GM12878 (cell line): Measurements from ENCODE around the gene PPARD. TPM values are rescaled to one million over a fixed set of nuclear protein-coding genes. Genes with fewer than 3 reads are reported as not detected.

ENCODE experiments used
- CBFB ChIP-seq: IDR thresholded peaks from 2 replicates; pipeline ENCODE4 v1.6.1; 2016; ENCODE audit warnings: antibody characterized with exemption, low read depth
- DPF2 ChIP-seq: fragments of 450-650 bp; IDR thresholded peaks from 2 replicates; pipeline ENCODE4 v1.6.1; 2017; ENCODE audit warnings: mild to moderate bottlenecking
- EED ChIP-seq: sonication (generic); IDR thresholded peaks from 2 replicates; pipeline ENCODE4 v1.6.1; 2016; ENCODE audit warnings: antibody characterized with exemption, low read depth
- HCFC1 ChIP-seq: fragments of 150-350 bp; IDR thresholded peaks from 2 replicates; pipeline ENCODE4 v1.6.1; 2014; ENCODE audit warnings: low read length
- IKZF1 ChIP-seq: fragments of 450-650 bp; conservative IDR thresholded peaks from 2 replicates; pipeline ENCODE4 v1.6.1; 2017; ENCODE audit warnings: antibody characterized with exemption, mild to moderate bottlenecking
- IKZF2 ChIP-seq, 2 experiments: fragments of 450-650 bp; IDR thresholded peaks; 2 replicates each; pipeline ENCODE4 v1.6.1; 2017; ENCODE audit warnings: mild to moderate bottlenecking in 2 of 2, moderate library complexity in 2 of 2
- POLR2AphosphoS5 ChIP-seq: IDR thresholded peaks from 2 replicates; pipeline ENCODE4 v1.6.1; 2011; ENCODE audit warnings: mild to moderate bottlenecking, low read length, inconsistent platforms
- SMARCA5 ChIP-seq: fragments of 450-650 bp; IDR thresholded peaks from 2 replicates; pipeline ENCODE4 v1.6.1; 2017; ENCODE audit warnings: mild to moderate bottlenecking
- SRF ChIP-seq, 2 experiments: IDR thresholded peaks; 2 replicates each; pipeline ENCODE4 v1.6.1; 2011; ENCODE audit warnings: low read depth in 2 of 2, low read length in 2 of 2, mild to moderate bottlenecking in 1 of 2, moderate library complexity in 1 of 2
- TAF1 ChIP-seq: IDR thresholded peaks from 2 replicates; pipeline ENCODE4 v1.6.1; 2011; ENCODE audit warnings: mild to moderate bottlenecking, low read depth, low read length, borderline replicate concordance
- ZNF622 ChIP-seq: fragments of 450-650 bp; IDR thresholded peaks from 2 replicates; pipeline ENCODE4 v1.6.1; 2017; ENCODE audit warnings: mild to moderate bottlenecking, inconsistent platforms
- polyA plus RNA-seq, 11 experiments: library from polyadenylated mRNA; depleted of rRNA in 4 of 11; unstranded in 6 of 11; stranded (reverse) in 5 of 11; fragments of >200 nt; fragmentation: Nextera tagmentation in 4 of 11; fragmentation: Illumina TruSeq in 1 of 11; extraction: Ambion mirVana in 4 of 11; extraction: Trizol in 1 of 11; gene quantifications; 1 replicate in 1 of 11; 2 replicates in 10 of 11; pipeline versions ENCODE4 v1.2.1 to v1.2.3, GENCODE V29; 2011 to 2016; ENCODE audit warnings: inconsistent platforms in 2 of 11, missing spikeins in 2 of 11, low read depth in 1 of 11
- total RNA-seq, 4 experiments: library from RNA; depleted of rRNA in 3 of 4; stranded (reverse); fragments of >200 nt in 3 of 4; fragmentation: Illumina TruSeq in 1 of 4; extraction: Trizol in 1 of 4; gene quantifications; 2 replicates each; pipeline versions ENCODE4 v1.2.1 to v1.2.3, GENCODE V29; 2013 to 2021
- TF ChIP-seq, protein P1 (sequence below): IDR thresholded peaks from 2 replicates; pipeline ENCODE4 v1.6.1; 2012; ENCODE audit warnings: improper control_type of control experiment, low read depth, low read length; ENCODE audit not compliant: insufficient replicate concordance
- TF ChIP-seq, protein P2 (sequence below): fragments of 450-650 bp; IDR thresholded peaks from 2 replicates; pipeline ENCODE4 v1.6.1; 2017; ENCODE audit warnings: mild to moderate bottlenecking, moderate library complexity
- TF ChIP-seq, protein P3 (sequence below): fragments of 450-650 bp; IDR thresholded peaks from 2 replicates; pipeline ENCODE4 v1.6.1; 2014; ENCODE audit warnings: mild to moderate bottlenecking
- TF ChIP-seq, protein P4 (sequence below): IDR thresholded peaks from 2 replicates; pipeline ENCODE4 v1.6.1; 2012; ENCODE audit warnings: low read depth, low read length, improper control_type of control experiment
- TF ChIP-seq, protein P5 (sequence below): IDR thresholded peaks from 2 replicates; pipeline ENCODE4 v1.6.1; 2011; ENCODE audit warnings: low read depth, mild to moderate bottlenecking, low read length, moderate library complexity, borderline replicate concordance; ENCODE audit errors: extremely low read depth

PPARD gene
- total and polyA plus RNA-seq, 10 of the 15 experiments (the other 5 are each of a cell fraction or from before 2014, with no cell fraction given): 0.05 to 12.6 (median 6.7) TPM

DNA sequence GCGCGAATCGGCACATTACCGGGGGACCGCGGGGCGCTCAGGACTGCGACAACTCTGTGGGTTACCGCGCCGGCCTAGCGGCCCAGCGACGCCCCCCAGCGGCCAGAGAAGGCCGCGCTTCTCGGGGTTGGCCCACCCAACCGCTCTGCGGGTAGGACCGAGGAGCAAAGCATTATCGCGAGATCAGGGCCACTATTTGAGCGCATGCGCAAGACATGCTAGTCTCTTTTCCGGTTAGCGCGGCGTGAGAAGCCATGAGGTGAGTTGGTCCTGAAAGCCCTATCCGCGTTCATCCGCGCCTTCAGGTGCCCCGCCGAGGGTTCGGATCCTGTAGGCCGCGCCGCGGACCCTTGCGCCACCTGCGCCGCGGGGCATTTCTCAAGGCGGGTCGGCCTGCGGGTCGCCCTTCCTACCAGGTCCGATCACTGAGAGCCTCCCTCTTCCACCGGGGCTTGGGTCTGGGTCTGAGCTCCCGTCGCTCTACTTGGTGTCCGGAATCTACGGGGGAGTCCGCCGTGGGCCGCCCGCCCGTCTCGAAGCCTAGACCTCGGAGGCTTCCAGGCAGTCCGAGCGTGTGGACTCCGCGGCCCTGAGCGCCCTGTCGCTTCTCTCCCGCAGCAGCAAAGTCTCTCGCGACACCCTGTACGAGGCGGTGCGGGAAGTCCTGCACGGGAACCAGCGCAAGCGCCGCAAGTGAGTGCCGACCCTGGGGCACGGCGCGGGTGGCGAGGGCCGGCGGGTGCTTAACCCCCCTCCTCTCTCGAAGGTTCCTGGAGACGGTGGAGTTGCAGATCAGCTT is 126.0 kb downstream of the PPARD start, which contains the start of gene RPL10A (continued):
- TF ChIP-seq, protein P1, sequence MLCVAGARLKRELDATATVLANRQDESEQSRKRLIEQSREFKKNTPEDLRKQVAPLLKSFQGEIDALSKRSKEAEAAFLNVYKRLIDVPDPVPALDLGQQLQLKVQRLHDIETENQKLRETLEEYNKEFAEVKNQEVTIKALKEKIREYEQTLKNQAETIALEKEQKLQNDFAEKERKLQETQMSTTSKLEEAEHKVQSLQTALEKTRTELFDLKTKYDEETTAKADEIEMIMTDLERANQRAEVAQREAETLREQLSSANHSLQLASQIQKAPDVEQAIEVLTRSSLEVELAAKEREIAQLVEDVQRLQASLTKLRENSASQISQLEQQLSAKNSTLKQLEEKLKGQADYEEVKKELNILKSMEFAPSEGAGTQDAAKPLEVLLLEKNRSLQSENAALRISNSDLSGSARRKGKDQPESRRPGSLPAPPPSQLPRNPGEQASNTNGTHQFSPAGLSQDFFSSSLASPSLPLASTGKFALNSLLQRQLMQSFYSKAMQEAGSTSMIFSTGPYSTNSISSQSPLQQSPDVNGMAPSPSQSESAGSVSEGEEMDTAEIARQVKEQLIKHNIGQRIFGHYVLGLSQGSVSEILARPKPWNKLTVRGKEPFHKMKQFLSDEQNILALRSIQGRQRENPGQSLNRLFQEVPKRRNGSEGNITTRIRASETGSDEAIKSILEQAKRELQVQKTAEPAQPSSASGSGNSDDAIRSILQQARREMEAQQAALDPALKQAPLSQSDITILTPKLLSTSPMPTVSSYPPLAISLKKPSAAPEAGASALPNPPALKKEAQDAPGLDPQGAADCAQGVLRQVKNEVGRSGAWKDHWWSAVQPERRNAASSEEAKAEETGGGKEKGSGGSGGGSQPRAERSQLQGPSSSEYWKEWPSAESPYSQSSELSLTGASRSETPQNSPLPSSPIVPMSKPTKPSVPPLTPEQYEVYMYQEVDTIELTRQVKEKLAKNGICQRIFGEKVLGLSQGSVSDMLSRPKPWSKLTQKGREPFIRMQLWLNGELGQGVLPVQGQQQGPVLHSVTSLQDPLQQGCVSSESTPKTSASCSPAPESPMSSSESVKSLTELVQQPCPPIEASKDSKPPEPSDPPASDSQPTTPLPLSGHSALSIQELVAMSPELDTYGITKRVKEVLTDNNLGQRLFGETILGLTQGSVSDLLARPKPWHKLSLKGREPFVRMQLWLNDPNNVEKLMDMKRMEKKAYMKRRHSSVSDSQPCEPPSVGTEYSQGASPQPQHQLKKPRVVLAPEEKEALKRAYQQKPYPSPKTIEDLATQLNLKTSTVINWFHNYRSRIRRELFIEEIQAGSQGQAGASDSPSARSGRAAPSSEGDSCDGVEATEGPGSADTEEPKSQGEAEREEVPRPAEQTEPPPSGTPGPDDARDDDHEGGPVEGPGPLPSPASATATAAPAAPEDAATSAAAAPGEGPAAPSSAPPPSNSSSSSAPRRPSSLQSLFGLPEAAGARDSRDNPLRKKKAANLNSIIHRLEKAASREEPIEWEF: no peak
- TF ChIP-seq SRF (IDR thresholded peaks at IDR 0.05; ENCODE audit: low read depth in 2 of 2, low read length in 2 of 2): 0 out of 4 replicates have a peak, but pooled peaks of 1 of the 2 experiments have one; percentile 4
- TF ChIP-seq, protein P2, sequence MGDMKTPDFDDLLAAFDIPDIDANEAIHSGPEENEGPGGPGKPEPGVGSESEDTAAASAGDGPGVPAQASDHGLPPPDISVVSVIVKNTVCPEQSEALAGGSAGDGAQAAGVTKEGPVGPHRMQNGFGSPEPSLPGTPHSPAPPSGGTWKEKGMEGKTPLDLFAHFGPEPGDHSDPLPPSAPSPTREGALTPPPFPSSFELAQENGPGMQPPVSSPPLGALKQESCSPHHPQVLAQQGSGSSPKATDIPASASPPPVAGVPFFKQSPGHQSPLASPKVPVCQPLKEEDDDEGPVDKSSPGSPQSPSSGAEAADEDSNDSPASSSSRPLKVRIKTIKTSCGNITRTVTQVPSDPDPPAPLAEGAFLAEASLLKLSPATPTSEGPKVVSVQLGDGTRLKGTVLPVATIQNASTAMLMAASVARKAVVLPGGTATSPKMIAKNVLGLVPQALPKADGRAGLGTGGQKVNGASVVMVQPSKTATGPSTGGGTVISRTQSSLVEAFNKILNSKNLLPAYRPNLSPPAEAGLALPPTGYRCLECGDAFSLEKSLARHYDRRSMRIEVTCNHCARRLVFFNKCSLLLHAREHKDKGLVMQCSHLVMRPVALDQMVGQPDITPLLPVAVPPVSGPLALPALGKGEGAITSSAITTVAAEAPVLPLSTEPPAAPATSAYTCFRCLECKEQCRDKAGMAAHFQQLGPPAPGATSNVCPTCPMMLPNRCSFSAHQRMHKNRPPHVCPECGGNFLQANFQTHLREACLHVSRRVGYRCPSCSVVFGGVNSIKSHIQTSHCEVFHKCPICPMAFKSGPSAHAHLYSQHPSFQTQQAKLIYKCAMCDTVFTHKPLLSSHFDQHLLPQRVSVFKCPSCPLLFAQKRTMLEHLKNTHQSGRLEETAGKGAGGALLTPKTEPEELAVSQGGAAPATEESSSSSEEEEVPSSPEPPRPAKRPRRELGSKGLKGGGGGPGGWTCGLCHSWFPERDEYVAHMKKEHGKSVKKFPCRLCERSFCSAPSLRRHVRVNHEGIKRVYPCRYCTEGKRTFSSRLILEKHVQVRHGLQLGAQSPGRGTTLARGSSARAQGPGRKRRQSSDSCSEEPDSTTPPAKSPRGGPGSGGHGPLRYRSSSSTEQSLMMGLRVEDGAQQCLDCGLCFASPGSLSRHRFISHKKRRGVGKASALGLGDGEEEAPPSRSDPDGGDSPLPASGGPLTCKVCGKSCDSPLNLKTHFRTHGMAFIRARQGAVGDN: peak; percentile 91
- TF ChIP-seq IKZF2 (IDR thresholded peaks at IDR 0.05): peak in 1 of 2 experiments; percentile 28; a peak in 1 of 4 replicates
- TF ChIP-seq DPF2: peak; percentile 76
- TF ChIP-seq CBFB: peak; percentile 100
- TF ChIP-seq, protein P3, sequence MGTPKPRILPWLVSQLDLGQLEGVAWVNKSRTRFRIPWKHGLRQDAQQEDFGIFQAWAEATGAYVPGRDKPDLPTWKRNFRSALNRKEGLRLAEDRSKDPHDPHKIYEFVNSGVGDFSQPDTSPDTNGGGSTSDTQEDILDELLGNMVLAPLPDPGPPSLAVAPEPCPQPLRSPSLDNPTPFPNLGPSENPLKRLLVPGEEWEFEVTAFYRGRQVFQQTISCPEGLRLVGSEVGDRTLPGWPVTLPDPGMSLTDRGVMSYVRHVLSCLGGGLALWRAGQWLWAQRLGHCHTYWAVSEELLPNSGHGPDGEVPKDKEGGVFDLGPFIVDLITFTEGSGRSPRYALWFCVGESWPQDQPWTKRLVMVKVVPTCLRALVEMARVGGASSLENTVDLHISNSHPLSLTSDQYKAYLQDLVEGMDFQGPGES: no peak
- TF ChIP-seq ZNF622: no peak
- no peak; the same call in 1 of the 2 replicates for TF ChIP-seq EED
- peak; percentile 77 for TF ChIP-seq IKZF1
- TF ChIP-seq POLR2AphosphoS5: peak; percentile 100
- TF ChIP-seq, protein P4, sequence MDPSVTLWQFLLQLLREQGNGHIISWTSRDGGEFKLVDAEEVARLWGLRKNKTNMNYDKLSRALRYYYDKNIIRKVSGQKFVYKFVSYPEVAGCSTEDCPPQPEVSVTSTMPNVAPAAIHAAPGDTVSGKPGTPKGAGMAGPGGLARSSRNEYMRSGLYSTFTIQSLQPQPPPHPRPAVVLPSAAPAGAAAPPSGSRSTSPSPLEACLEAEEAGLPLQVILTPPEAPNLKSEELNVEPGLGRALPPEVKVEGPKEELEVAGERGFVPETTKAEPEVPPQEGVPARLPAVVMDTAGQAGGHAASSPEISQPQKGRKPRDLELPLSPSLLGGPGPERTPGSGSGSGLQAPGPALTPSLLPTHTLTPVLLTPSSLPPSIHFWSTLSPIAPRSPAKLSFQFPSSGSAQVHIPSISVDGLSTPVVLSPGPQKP: no peak
- peak; percentile 91 for TF ChIP-seq SMARCA5
- TF ChIP-seq HCFC1: peak; percentile 65
- peak; percentile 100 for TF ChIP-seq TAF1
- TF ChIP-seq, protein P5, sequence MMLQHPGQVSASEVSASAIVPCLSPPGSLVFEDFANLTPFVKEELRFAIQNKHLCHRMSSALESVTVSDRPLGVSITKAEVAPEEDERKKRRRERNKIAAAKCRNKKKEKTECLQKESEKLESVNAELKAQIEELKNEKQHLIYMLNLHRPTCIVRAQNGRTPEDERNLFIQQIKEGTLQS: no peak
